A549 (cell line): Measurements from ENCODE around the gene ZNF20. TPM values are rescaled to one million over a fixed set of nuclear protein-coding genes. Genes with fewer than 3 reads are reported as not detected.
"Not testable (repeated sequence)": the region's sequence is repeated elsewhere in the genome, so short reads cannot be mapped to it uniquely, and the experiment has no call there.

Experiments used
- ATAC-seq, 2 experiments: fragments of 200-7000 bp in 1 of 2; fragments of >200 bp in 1 of 2; cut with Nextera tagmentation in 1 of 2; cut with Tn5 transposase in 1 of 2; 3 replicates each; pipeline versions ENCODE4 v1.8.0 to v1.9.1; 2018 to 2020; ENCODE audit warnings: mild to moderate bottlenecking in 1 of 2, moderate library complexity in 1 of 2
- CTCF ChIA-PET: fragments of 300-600 bp; sonication (Branson Sonifier 250); formaldehyde crosslinking; extraction: SDS; loops from one replicate; lab custom pipeline; 2021; ENCODE audit warnings: antibody characterized with exemption, inconsistent platforms; lab: Yijun Ruan, JAX
- POLR2A ChIA-PET: fragments of 350-600 bp; formaldehyde crosslinking; extraction: SDS; loops from one replicate; lab custom pipeline; 2021; ENCODE audit warnings: antibody characterized with exemption, inconsistent platforms; lab: Yijun Ruan, JAX
- DNase-seq, 2 experiments: peaks; one replicate each; pipeline versions ENCODE4 v3.0.0 to v3.0.0-alpha.2; 2011 to 2016; ENCODE audit warnings: low read depth in 1 of 2, low spot score in 1 of 2
- FAIRE-seq: peaks from 2 replicates; lab custom pipeline; 2011; peaks lifted over from hg19 to GRCh38; lab: Jason Lieb, UNC
- H3K27ac ChIP-seq, 2 experiments: fragments of >200 bp; sonication (Bioruptor Twin); formaldehyde crosslinking; 3 replicates each; pipeline ENCODE4 v1.5.1; 2016 to 2017
- H3K4me1 ChIP-seq: fragments of >200 bp; sonication (Bioruptor Twin); formaldehyde crosslinking; 3 replicates; pipeline ENCODE4 v1.6.1; 2016
- H3K4me2 ChIP-seq: fragments of >200 bp; sonication (Bioruptor Twin); formaldehyde crosslinking; 3 replicates; pipeline ENCODE4 v1.6.1; 2016
- H3K4me3 ChIP-seq: fragments of >200 bp; sonication (Bioruptor Twin); formaldehyde crosslinking; 3 replicates; pipeline ENCODE4 v1.5.1; 2016
- H3K9me3 ChIP-seq: fragments of >200 bp; sonication (Bioruptor Twin); formaldehyde crosslinking; 3 replicates; pipeline ENCODE4 v1.6.1; 2016
- CBX8 ChIP-seq: fragments of 200-600 bp; sonication (generic); IDR thresholded peaks from 2 replicates; pipeline ENCODE4 v1.6.1; 2016
- CEBPB ChIP-seq, 2 experiments: fragments of >200 bp in 1 of 2; sonication (Bioruptor Twin) in 1 of 2; formaldehyde crosslinking in 1 of 2; IDR thresholded peaks; 2 replicates each; pipeline ENCODE4 v1.6.1; 2012 to 2016
- CHD2 ChIP-seq: fragments of 150-350 bp; IDR thresholded peaks from 2 replicates; pipeline ENCODE4 v1.6.1; 2014; ENCODE audit warnings: low read length; ENCODE audit not compliant: partially characterized antibody
- CHD4 ChIP-seq: fragments of 200-600 bp; sonication (generic); IDR thresholded peaks from 2 replicates; pipeline ENCODE4 v1.6.1; 2016; ENCODE audit warnings: antibody characterized with exemption, mild to moderate bottlenecking, borderline replicate concordance
- E2F6 ChIP-seq: IDR thresholded peaks from 2 replicates; pipeline ENCODE4 v1.6.1; 2012; ENCODE audit warnings: low read depth, borderline replicate concordance
- EHF ChIP-seq: fragments of 250-450 bp; sonication (Bioruptor Pico); IDR thresholded peaks from 2 replicates; pipeline ENCODE4 v1.5.0; 2020; ENCODE audit warnings: mild to moderate bottlenecking
- EHMT2 ChIP-seq: fragments of 200-600 bp; sonication (generic); IDR thresholded peaks from 2 replicates; pipeline ENCODE4 v1.6.1; 2016; ENCODE audit warnings: antibody characterized with exemption, low read depth, mild to moderate bottlenecking, moderate library complexity
- ESRRA ChIP-seq: fragments of 150-350 bp; IDR thresholded peaks from 2 replicates; pipeline ENCODE4 v1.6.1; 2014; ENCODE audit warnings: mild to moderate bottlenecking, low read length, borderline replicate concordance
- FOSB ChIP-seq: fragments of 250-450 bp; sonication (Bioruptor Pico); IDR thresholded peaks from 2 replicates; pipeline ENCODE4 v1.5.0; 2020; ENCODE audit warnings: mild to moderate bottlenecking, moderate library complexity
- FOSL2 ChIP-seq, 2 experiments: fragments of 450-650 bp in 1 of 2; fragments of >200 bp in 1 of 2; sonication (Bioruptor Twin) in 1 of 2; formaldehyde crosslinking; IDR thresholded peaks; 2 replicates each; pipeline versions ENCODE4 v1.5.0 to v1.6.1; 2016 to 2020; ENCODE audit warnings: mild to moderate bottlenecking in 1 of 2, moderate library complexity in 1 of 2
- GATA3 ChIP-seq: IDR thresholded peaks from 2 replicates; pipeline ENCODE4 v1.6.1; 2012; ENCODE audit warnings: borderline replicate concordance
- HDAC2 ChIP-seq: fragments of 200-600 bp; sonication (generic); IDR thresholded peaks from 2 replicates; pipeline ENCODE4 v1.6.1; 2016
- HEYL ChIP-seq: fragments of 250-450 bp; sonication (Bioruptor Pico); IDR thresholded peaks from 2 replicates; pipeline ENCODE4 v1.8.0; 2021; ENCODE audit warnings: mild to moderate bottlenecking, moderate library complexity
- JUNB ChIP-seq: fragments of >200 bp; sonication (Bioruptor Twin); formaldehyde crosslinking; IDR thresholded peaks from 2 replicates; pipeline ENCODE4 v1.6.1; 2016
- KDM5A ChIP-seq: fragments of 200-600 bp; sonication (generic); IDR thresholded peaks from 2 replicates; pipeline ENCODE4 v1.6.1; 2016; ENCODE audit warnings: antibody characterized with exemption, mild to moderate bottlenecking
- MAFK ChIP-seq: fragments of 450-650 bp; IDR thresholded peaks from 2 replicates; pipeline ENCODE4 v1.6.1; 2014; ENCODE audit not compliant: partially characterized antibody
- MAX ChIP-seq: IDR thresholded peaks from 2 replicates; pipeline ENCODE4 v1.6.1; 2012
- MAZ ChIP-seq: fragments of 150-350 bp; IDR thresholded peaks from 2 replicates; pipeline ENCODE4 v1.6.1; 2014; ENCODE audit warnings: antibody characterized with exemption, low read depth, low read length, borderline replicate concordance
- NR3C1 ChIP-seq: fragments of >200 bp; sonication (Bioruptor Twin); formaldehyde crosslinking; IDR thresholded peaks from 3 replicates; pipeline ENCODE4 v1.6.1; 2017
- RAD21 ChIP-seq, 2 experiments: fragments of >200 bp in 1 of 2; sonication (Bioruptor Twin) in 1 of 2; formaldehyde crosslinking in 1 of 2; IDR thresholded peaks in 1 of 2; conservative IDR thresholded peaks in 1 of 2; 2 replicates in 1 of 2; 3 replicates in 1 of 2; pipeline ENCODE4 v1.6.1; 2012 to 2018; ENCODE audit warnings: inconsistent platforms in 1 of 2
- RCOR1 ChIP-seq: fragments of 150-350 bp; IDR thresholded peaks from 2 replicates; pipeline ENCODE4 v1.6.1; 2014; ENCODE audit warnings: antibody characterized with exemption, low read length, low read depth
- ZC3H11A ChIP-seq: fragments of 450-650 bp; IDR thresholded peaks from 2 replicates; pipeline ENCODE4 v1.6.1; 2014; ENCODE audit warnings: antibody characterized with exemption, mild to moderate bottlenecking
- ZSCAN20 ChIP-seq: fragments of 250-450 bp; sonication (Bioruptor Pico); IDR thresholded peaks from 2 replicates; pipeline ENCODE4 v1.8.0; 2022; ENCODE audit warnings: mild to moderate bottlenecking, moderate library complexity
- WGBS: methylation state at CpG from one replicate; pipeline ENCODE4 v1.1.6; 2017; ENCODE audit errors: missing lambda C conversion rate; 5-methylcytosine and 5-hydroxymethylcytosine counted together
- polyA plus RNA-seq, 4 experiments: library from polyadenylated mRNA; depleted of rRNA in 3 of 4; stranded (reverse); fragments of >200 nt; fragmentation: RNase III in 1 of 4; extraction: RNeasy Plus Mini Kit Qiagen cat#74134 plus additional on column Dnase treatment in 1 of 4; gene quantifications; 2 replicates in 3 of 4; 3 replicates in 1 of 4; pipeline ENCODE4 v1.2.3, GENCODE V29; 2011 to 2017
- TF ChIP-seq, protein P1 (sequence below): fragments of 250-450 bp; sonication (Bioruptor Pico); IDR thresholded peaks from 2 replicates; pipeline ENCODE4 v1.5.0; 2021; ENCODE audit warnings: mild to moderate bottlenecking, moderate library complexity, borderline replicate concordance
- TF ChIP-seq, protein P2 (sequence below): fragments of >200 bp; sonication (Bioruptor Twin); formaldehyde crosslinking; IDR thresholded peaks from 3 replicates; pipeline ENCODE4 v1.5.1; 2016
- TF ChIP-seq, protein P3 (sequence below): fragments of >200 bp; sonication (Bioruptor Twin); formaldehyde crosslinking; IDR thresholded peaks from 2 replicates; pipeline ENCODE4 v1.6.1; 2016

Gene ZNF20
- polyA plus RNA-seq, 2 of the 4 experiments (the other 2 are of a cell fraction) = 0.34 to 0.37 TPM

GRCh38 chr19:12112701-12113100 is 27.4 kb downstream of the ZNF20 start:
- ChIA-PET POLR2A (no interaction called here), CTCF (no interaction called here)
- H3K4me2 ChIP-seq = no peak overlapping the region
- ATAC-seq (no peak), FAIRE-seq (no peak), DNase-seq (no peak)
- peaks cover 4% of the 10 kb centered on the region; the same call in 1 of the 3 replicates for H3K9me3 ChIP-seq
- H3K27ac ChIP-seq = no peak overlapping the region
- no peak for TF ChIP-seq HDAC2
- TF ChIP-seq ZC3H11A = no peak
- TF ChIP-seq KDM5A = no peak
- TF ChIP-seq JUNB = no peak
- no peak for TF ChIP-seq MAX
- no peak for TF ChIP-seq MAZ
- TF ChIP-seq FOSB (CRISPR knock-in tag) = no peak
- TF ChIP-seq, protein P1, sequence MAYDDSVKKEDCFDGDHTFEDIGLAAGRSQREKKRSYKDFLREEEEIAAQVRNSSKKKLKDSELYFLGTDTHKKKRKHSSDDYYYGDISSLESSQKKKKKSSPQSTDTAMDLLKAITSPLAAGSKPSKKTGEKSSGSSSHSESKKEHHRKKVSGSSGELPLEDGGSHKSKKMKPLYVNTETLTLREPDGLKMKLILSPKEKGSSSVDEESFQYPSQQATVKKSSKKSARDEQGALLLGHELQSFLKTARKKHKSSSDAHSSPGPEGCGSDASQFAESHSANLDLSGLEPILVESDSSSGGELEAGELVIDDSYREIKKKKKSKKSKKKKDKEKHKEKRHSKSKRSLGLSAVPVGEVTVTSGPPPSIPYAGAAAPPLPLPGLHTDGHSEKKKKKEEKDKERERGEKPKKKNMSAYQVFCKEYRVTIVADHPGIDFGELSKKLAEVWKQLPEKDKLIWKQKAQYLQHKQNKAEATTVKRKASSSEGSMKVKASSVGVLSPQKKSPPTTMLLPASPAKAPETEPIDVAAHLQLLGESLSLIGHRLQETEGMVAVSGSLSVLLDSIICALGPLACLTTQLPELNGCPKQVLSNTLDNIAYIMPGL (CRISPR knock-in tag) = no peak
- TF ChIP-seq CBX8 = no peak
- TF ChIP-seq, all 56 proteins: peak for 0
- Histone ChIP-seq H3K4me3 (no peak overlapping the region), H3K4me1 (no peaks in the 10 kb centered on the region)
- 1% methylated on average over 8 of the region's 8 CpGs for WGBS

- peaks cover 4% of the 10 kb centered on the region; the same call in 1 of the 3 replicates for H3K9me3 ChIP-seq
- no peak for TF ChIP-seq RCOR1
- TF ChIP-seq EHMT2 = no peak
- TF ChIP-seq MAZ = no peak
- H3K4me3 ChIP-seq = no peak overlapping the region
- ChIA-PET CTCF (no interaction called here), POLR2A (no interaction called here)
- FAIRE-seq (no peak), DNase-seq (no peak), ATAC-seq (no peak)
- no peaks in the 10 kb centered on the region for H3K4me1 ChIP-seq
- H3K4me2 ChIP-seq = no peak overlapping the region
- WGBS = 2% methylated on average over 8 of the region's 8 CpGs
- no peak overlapping the region for H3K27ac ChIP-seq
These were observed 28.1 kb downstream of the ZNF20 start for GRCh38 chr19:12111943-12112637.

- FAIRE-seq = no peak
- Histone ChIP-seq H3K4me2 (no peak overlapping the region), H3K4me1 (no peaks in the 10 kb centered on the region), H3K4me3 (no peak overlapping the region), H3K27ac (no peak overlapping the region), H3K9me3 (peaks cover 4% of the 10 kb centered on the region; the same call in 1 of the 3 replicates)
- WGBS = 0% methylated on average over 2 of the region's 2 CpGs
- ChIA-PET POLR2A (no interaction called here), CTCF (no interaction called here)
- TF ChIP-seq RCOR1 (no peak), RAD21 (conservative IDR thresholded peaks at IDR 0.05 in 1 of 2, IDR thresholded peaks at IDR 0.05 in 1 of 2) (no peak), E2F6 (no peak), CHD2 (no peak), MAZ (no peak), MAFK (no peak), HDAC2 (no peak), CHD4 (no peak), EHF (CRISPR knock-in tag) (no peak), NR3C1 (no peak), CEBPB (IDR thresholded peaks at IDR 0.05) (no peak), GATA3 (no peak), ESRRA (no peak), FOSL2 (IDR thresholded peaks at IDR 0.05) (no peak), FOSL2 (CRISPR knock-in tag; IDR thresholded peaks at IDR 0.05) (no peak), HEYL (no peak), EHMT2 (no peak), ZSCAN20 (CRISPR knock-in tag) (no peak)
- TF ChIP-seq, protein P2, sequence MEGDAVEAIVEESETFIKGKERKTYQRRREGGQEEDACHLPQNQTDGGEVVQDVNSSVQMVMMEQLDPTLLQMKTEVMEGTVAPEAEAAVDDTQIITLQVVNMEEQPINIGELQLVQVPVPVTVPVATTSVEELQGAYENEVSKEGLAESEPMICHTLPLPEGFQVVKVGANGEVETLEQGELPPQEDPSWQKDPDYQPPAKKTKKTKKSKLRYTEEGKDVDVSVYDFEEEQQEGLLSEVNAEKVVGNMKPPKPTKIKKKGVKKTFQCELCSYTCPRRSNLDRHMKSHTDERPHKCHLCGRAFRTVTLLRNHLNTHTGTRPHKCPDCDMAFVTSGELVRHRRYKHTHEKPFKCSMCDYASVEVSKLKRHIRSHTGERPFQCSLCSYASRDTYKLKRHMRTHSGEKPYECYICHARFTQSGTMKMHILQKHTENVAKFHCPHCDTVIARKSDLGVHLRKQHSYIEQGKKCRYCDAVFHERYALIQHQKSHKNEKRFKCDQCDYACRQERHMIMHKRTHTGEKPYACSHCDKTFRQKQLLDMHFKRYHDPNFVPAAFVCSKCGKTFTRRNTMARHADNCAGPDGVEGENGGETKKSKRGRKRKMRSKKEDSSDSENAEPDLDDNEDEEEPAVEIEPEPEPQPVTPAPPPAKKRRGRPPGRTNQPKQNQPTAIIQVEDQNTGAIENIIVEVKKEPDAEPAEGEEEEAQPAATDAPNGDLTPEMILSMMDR = no peak
- TF ChIP-seq, protein P3, sequence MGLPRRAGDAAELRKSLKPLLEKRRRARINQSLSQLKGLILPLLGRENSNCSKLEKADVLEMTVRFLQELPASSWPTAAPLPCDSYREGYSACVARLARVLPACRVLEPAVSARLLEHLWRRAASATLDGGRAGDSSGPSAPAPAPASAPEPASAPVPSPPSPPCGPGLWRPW = no peak
- no peak for DNase-seq
- ATAC-seq = no peak
These were observed 29.0 kb downstream of the ZNF20 start for GRCh38 chr19:12111176-12111575.

GRCh38 chr19:12103909-12104308 is 36.2 kb downstream of the ZNF20 start:
- ATAC-seq, H3K4me3 ChIP-seq, H3K9me3 ChIP-seq, DNase-seq, FAIRE-seq, POLR2A ChIA-PET, CTCF ChIA-PET, H3K27ac ChIP-seq, H3K4me1 ChIP-seq, H3K4me2 ChIP-seq: not testable (repeated sequence)
- 0% methylated on average over 4 of the region's 4 CpGs for WGBS
